Breast epithelium (tissue), 4 donors: ENCODE data around the gene MTURN. TPM values are rescaled to one million over a fixed set of nuclear protein-coding genes. Genes with fewer than 3 reads are reported as not detected.

Experiments
- DNase-seq, 2 donors: peaks; one replicate each; pipeline ENCODE4 v3.0.0-alpha.2; 2019; ENCODE audit warnings: low spot score in 2 of 2
- H3K27ac ChIP-seq, 2 donors: fragments of 200-600 bp; sonication (generic) in 1 of 2; one replicate each; pipeline ENCODE4 v1.5.1; 2016 to 2019; ENCODE audit warnings: mild to moderate bottlenecking in 1 of 2
- H3K27me3 ChIP-seq, 2 donors: fragments of 200-600 bp; sonication (generic) in 1 of 2; one replicate each; pipeline versions ENCODE4 v1.5.1 to v1.6.0; 2017 to 2019; ENCODE audit warnings: control low read depth in 1 of 2, mild to moderate bottlenecking in 1 of 2
- H3K36me3 ChIP-seq: fragments of 200-600 bp; one replicate; pipeline ENCODE4 v1.5.1; 2019
- H3K4me1 ChIP-seq, 2 donors: fragments of 200-600 bp; sonication (generic); one replicate each; pipeline ENCODE4 v1.5.1; 2016 to 2019; ENCODE audit warnings: control low read depth in 1 of 2
- H3K4me3 ChIP-seq, 3 donors: fragments of 200-600 bp; sonication (generic); 1 replicate in 2 of 3; 2 replicates in 1 of 3; pipeline ENCODE4 v1.5.1; 2016 to 2019; ENCODE audit warnings: mild to moderate bottlenecking in 3 of 3, moderate library complexity in 2 of 3
- H3K9me3 ChIP-seq, 2 donors: fragments of 200-600 bp; sonication (generic) in 1 of 2; one replicate each; pipeline ENCODE4 v1.5.1; 2016 to 2019; ENCODE audit warnings: control low read depth in 1 of 2
- POLR2A ChIP-seq: fragments of 450-650 bp; IDR thresholded peaks from one replicate; pipeline ENCODE4 v1.6.1; 2016; ENCODE audit warnings: antibody characterized with exemption, mild to moderate bottlenecking, moderate library complexity
- POLR2AphosphoS5 ChIP-seq, 3 donors: sonication (generic); formaldehyde crosslinking; IDR thresholded peaks; one replicate each; pipeline ENCODE4 v1.6.1; 2017; ENCODE audit warnings: antibody characterized with exemption in 3 of 3
- intact Hi-C: fragments of 100-400 bp; cut with DNase I; formaldehyde crosslinking; loops from one replicate; pipeline ENCODE4 v1.15.1; 2023; ENCODE audit warnings: low total_unique reads
- total RNA-seq, 3 donors: library from RNA; depleted of rRNA; stranded (reverse); fragments of >200 nt; gene quantifications; one replicate each; pipeline ENCODE4 v1.1.0, GENCODE V29; 2016
- TF ChIP-seq, protein P1 (sequence below), 3 donors: fragments of 450-650 bp; IDR thresholded peaks; one replicate each; pipeline ENCODE4 v1.5.1; 2016 to 2017; ENCODE audit warnings: antibody characterized with exemption in 3 of 3, mild to moderate bottlenecking in 3 of 3, moderate library complexity in 3 of 3

The MTURN gene
- total RNA-seq, 3 donors from 2014 or later = 56.0 to 199 (median 62.5) TPM

DNA sequence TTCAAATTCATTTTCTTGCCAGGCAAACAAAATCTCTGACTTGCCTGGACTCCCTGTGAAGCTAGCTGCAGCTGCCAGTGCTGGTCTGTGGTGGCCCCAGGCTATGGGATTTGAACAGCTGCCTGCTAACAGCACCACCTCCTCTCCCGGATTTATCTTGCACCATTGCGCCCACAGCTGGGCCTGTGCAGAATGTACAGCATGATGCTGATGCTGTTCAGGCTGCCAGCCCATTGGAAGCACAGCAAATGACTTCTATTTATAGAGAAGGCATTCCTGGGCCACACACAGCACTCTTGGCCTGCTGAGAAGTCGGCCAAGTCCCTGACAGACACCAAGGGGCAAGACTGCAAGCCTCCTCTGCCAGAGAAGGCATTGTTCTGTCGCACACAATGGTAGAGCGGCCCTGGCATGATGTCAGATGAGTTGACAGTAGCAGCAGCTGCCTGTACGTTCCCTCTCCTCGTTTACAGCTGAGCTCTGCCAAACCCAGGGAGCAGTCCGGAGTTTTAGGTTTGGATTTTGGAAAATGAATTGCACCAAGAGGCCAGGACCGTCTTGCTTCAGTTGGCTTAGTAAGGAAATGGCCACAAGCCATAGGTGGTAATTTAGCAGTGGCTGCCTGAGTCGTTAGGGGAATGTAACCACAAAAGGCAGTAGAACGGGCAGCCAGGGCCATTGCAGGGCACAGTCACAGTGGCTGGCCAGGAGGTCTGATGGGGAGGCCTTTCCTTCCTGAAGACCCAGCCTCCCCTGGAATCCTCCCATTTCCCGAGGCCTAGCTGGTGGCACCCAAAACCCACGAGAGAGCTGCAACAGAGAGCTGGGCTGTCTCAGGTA is 38.5 kb downstream of the MTURN start:
- no peaks in the 10 kb centered on the region for H3K9me3 ChIP-seq
- peaks cover 0 to 13% of the 10 kb centered on the region in 2 donors for H3K4me1 ChIP-seq
- H3K4me3 ChIP-seq = peak overlapping the region in 1 of 3 donors; percentile 4
- H3K27ac ChIP-seq = peak overlapping the region; percentile 82 to 83
- intact Hi-C loops = no loop called here
- peak; percentile 93 for DNase-seq
- no peaks in the 10 kb centered on the region for H3K27me3 ChIP-seq
- TF ChIP-seq POLR2A (no peak), POLR2AphosphoS5 (IDR thresholded peaks at IDR 0.05) (peak in 2 of 3 donors; percentile 44 to 52)
- TF ChIP-seq, protein P1, sequence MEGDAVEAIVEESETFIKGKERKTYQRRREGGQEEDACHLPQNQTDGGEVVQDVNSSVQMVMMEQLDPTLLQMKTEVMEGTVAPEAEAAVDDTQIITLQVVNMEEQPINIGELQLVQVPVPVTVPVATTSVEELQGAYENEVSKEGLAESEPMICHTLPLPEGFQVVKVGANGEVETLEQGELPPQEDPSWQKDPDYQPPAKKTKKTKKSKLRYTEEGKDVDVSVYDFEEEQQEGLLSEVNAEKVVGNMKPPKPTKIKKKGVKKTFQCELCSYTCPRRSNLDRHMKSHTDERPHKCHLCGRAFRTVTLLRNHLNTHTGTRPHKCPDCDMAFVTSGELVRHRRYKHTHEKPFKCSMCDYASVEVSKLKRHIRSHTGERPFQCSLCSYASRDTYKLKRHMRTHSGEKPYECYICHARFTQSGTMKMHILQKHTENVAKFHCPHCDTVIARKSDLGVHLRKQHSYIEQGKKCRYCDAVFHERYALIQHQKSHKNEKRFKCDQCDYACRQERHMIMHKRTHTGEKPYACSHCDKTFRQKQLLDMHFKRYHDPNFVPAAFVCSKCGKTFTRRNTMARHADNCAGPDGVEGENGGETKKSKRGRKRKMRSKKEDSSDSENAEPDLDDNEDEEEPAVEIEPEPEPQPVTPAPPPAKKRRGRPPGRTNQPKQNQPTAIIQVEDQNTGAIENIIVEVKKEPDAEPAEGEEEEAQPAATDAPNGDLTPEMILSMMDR (IDR thresholded peaks at IDR 0.05) = peak in 1 of 3 donors; percentile 31
- no peaks in the 10 kb centered on the region for H3K36me3 ChIP-seq

DNA sequence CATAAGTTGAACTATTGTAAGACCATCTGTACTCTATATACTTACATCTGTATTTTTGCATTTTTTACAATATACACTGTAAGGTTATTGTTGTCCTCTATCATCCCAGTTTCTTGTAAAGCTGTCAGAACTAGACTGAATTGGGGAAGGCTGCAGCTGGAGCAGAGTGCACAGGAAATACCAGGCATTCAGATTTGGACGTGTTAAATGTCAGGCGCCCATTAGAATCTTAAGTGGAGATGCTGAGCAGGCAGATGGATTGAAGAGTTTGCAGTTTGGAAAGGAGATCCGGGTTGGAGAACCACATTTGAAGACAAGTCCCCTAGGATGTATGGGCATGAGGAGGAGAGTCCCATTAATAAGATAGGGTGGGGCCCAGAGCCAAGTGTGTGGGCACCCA is 40.4 kb downstream of the MTURN start:
- intact Hi-C loops = no loop called here
- Histone ChIP-seq H3K4me1 (peaks cover 0 to 13% of the 10 kb centered on the region in 2 donors), H3K36me3 (no peaks in the 10 kb centered on the region), H3K9me3 (no peaks in the 10 kb centered on the region), H3K27me3 (no peaks in the 10 kb centered on the region), H3K4me3 (no peak overlapping the region), H3K27ac (no peak overlapping the region)
- no peak for TF ChIP-seq POLR2AphosphoS5 (IDR thresholded peaks at IDR 0.05)
- TF ChIP-seq, protein P1 (IDR thresholded peaks at IDR 0.05) = no peak
- TF ChIP-seq POLR2A = no peak
- DNase-seq = no peak

DNA sequence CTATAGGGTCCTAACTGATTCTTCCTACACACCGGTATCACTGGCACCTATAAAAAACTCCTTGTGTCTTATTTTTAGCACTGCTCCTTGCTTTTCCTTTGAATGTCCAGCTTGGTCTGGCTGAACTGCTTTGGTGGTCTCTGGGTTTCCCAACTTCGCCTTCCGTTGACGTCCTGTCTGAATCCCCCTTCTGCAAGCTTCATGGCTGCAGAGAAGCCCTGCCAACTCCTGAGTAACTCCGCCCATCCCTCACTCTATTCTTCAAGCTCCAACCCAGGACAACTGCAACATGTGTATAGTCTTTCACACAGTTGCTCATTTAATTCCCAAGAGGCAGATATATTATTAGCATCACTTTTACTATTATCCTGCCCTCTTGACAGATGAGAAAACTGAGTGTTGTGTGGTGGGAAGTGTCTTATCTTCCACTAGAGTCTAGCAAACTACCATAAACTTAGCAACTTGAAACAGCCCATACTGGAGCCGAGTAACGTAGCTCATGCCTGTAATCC is 40.9 kb downstream of the MTURN start:
- no peaks in the 10 kb centered on the region for H3K27me3 ChIP-seq
- TF ChIP-seq, protein P1 (IDR thresholded peaks at IDR 0.05) = no peak
- peaks cover 0 to 13% of the 10 kb centered on the region in 2 donors for H3K4me1 ChIP-seq
- no peaks in the 10 kb centered on the region for H3K36me3 ChIP-seq
- no peaks in the 10 kb centered on the region for H3K9me3 ChIP-seq
- H3K27ac ChIP-seq = no peak overlapping the region
- DNase-seq = no peak
- H3K4me3 ChIP-seq = no peak overlapping the region
- intact Hi-C loops = no loop called here

DNA sequence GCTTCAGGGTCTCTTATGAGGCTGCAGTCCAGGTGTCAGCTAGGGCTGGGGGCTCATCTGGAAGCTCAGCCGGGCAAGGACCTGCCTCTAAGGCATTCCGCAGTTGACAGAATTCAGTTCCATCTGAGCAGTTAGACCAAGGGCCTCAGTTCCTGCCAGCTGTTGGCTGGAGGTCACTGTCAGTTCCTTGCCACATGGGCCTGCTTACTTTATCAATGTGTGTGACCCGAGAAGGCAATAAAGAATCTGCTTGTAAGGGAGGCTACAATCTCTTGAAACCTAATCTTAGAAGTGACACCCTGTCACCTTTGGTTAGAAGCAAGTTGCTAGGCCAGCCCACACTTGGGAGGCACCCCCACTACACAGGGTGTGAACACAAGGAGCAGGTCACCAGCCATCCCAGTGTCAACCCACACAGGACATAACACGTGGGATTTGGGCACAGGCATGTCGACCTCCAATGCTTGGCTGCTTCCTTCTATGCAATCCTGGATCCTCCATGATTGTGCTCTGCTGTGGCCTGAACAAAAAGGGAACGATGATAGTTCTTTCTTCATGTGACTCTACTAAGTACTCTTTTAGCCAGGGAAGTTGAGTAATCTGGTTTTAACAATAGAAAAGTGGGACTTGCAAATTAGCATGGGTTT is 41.8 kb downstream of the MTURN start:
- intact Hi-C loops = no loop called here
- no peak overlapping the region for H3K4me3 ChIP-seq
- no peaks in the 10 kb centered on the region for H3K27me3 ChIP-seq
- H3K36me3 ChIP-seq = no peaks in the 10 kb centered on the region
- TF ChIP-seq POLR2A = no peak
- TF ChIP-seq POLR2AphosphoS5 (IDR thresholded peaks at IDR 0.05) = no peak
- TF ChIP-seq, protein P1 (IDR thresholded peaks at IDR 0.05) = no peak
- no peak for DNase-seq
- H3K27ac ChIP-seq = no peak overlapping the region
- peaks cover 0 to 13% of the 10 kb centered on the region in 2 donors for H3K4me1 ChIP-seq
- H3K9me3 ChIP-seq = no peaks in the 10 kb centered on the region

DNA sequence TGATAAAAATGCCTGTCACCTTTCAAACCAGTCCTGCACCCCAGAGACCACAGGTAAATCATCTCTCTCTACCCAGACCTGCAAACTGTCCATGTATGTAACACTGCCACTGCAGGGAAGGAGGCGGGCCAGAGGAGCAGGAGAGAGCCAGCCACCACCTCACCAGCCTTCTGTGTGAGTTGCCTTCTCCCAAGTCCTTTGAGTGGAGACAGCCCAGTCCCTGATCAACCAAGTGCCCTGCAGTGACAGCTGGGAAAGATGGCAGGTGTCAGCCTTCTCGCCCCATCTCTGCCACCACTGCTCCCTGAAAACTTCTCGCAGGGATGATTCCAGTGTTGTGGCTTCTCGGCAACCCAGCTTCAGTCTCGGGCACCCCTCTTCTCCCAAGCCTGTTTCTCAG is 42.4 kb downstream of the MTURN start:
- TF ChIP-seq POLR2A (no peak), POLR2AphosphoS5 (IDR thresholded peaks at IDR 0.05) (no peak)
- TF ChIP-seq, protein P1 (IDR thresholded peaks at IDR 0.05) = no peak
- no peak overlapping the region for H3K27ac ChIP-seq
- intact Hi-C loops = no loop called here

More for the DNA sequence above, 42.4 kb downstream of the MTURN start:
- Histone ChIP-seq H3K4me3 (no peak overlapping the region), H3K27me3 (no peaks in the 10 kb centered on the region), H3K36me3 (no peaks in the 10 kb centered on the region), H3K4me1 (peaks cover 0 to 13% of the 10 kb centered on the region in 2 donors), H3K9me3 (no peaks in the 10 kb centered on the region)
- no peak for DNase-seq
